ENCODE measurements around the gene NIP7.

DNA sequence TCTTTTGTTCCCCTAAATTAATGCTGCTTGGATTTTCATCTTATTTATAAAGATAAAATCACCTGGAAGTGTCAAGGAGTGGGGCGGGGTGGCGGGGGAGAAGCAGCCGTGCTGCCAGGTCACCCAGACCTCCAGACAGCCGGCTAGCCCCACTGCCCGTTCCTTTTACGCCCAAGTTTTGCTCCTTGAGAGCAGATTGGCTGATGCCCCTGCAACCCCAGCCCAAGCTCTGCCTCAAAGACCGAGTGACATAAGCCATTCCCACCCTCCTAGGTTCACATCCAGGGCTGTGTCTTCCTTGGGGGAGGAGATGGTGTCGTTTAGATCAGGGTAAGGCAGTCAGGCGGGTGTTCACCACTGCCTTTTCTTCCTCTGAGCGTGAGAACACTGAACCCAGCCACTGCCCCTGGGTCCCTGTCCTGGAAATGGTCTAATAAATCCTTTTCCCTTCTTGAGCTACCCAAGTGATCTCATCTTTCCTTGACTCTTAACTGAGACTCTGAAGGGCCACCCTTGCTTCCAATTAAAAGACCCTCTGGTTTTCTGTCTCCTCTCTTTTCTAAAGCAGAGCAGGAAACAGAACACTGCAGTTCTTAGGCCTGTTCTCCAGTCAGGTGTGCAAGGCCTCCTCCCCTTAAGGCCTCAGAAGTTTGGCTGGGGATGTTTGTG, 14.9 kb upstream of the NIP7 start:
- no peak for TF ChIP-seq POLR2A (IDR thresholded peaks at IDR 0.05)
- TF ChIP-seq CTCF (IDR thresholded peaks at IDR 0.05): no peak

Measured in body of pancreas (tissue), 4 donors.